Stimulated activated CD8-positive, alpha-beta memory T cell treated with anti-CD3 and anti-CD28 coated beads, Interleukin-7, amount 100 ng/mL, for 4 hours (primary cell): ENCODE data around the gene ATRAID.
"Not testable (repeated sequence)": the region's sequence is repeated elsewhere in the genome, so short reads cannot be mapped to it uniquely, and the experiment has no call there.

Experiments used
- DNase-seq, 2 donors: peaks; one replicate each; pipeline ENCODE4 v3.0.0-alpha.2; 2020; ENCODE audit warnings: low read depth in 2 of 2

Gene ATRAID, protein sequence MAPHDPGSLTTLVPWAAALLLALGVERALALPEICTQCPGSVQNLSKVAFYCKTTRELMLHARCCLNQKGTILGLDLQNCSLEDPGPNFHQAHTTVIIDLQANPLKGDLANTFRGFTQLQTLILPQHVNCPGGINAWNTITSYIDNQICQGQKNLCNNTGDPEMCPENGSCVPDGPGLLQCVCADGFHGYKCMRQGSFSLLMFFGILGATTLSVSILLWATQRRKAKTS

GRCh38 chr2:27211943-27212625 is at the start of gene ATRAID, which contains the start of gene SLC5A6:
Gene ATRAID, plus strand, starts transcription at chr2:27212041. Its CDS starts 328 bp downstream, at chr2:27212369.
Gene SLC5A6, minus strand, starts transcription at chr2:27212268. Its CDS starts 4,618 bp downstream, at chr2:27207650.
- peak; percentile 65 to 88 for DNase-seq

GRCh38 chr2:27162151-27163121 is 49.4 kb upstream of the ATRAID start:
- no peak for DNase-seq

DNA sequence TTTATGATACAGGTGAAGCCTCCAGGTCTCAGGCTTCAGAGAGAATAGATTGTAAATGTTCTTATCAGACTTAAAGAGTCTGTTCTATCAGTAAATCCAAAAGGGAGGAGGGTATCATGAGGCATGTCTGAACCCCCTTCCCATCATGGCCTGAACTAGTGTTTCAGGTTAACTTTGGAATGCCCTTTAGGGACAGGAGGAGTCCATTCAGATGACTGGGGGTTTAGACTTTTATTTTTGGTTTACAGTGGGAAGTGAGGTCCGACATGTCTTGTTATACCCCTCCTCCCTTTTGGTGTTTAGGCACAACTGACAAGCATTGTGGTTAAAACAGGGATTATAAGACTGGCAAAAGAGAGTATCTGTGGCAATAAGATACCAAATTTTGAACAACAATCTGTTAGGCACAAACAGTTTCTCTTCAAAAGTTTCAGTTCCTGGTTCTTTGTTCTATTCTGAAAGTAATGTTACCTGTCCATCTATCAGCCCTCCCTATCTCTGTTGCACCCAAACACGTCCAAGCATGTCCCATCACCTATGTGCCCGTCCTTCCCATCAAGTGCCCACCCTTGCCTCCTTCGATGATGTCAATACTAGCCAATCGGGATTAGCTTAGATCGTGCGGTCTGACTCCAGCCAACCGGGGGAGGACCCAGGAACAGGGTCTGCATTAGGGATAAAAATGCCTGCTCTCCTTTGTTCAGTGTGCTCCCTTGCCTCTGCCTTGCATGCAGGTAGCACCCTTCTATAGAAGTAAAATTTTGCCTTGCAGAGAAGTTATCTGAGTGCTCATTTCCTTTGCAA is 46.7 kb upstream of the ATRAID start:
- no peak for DNase-seq

DNA sequence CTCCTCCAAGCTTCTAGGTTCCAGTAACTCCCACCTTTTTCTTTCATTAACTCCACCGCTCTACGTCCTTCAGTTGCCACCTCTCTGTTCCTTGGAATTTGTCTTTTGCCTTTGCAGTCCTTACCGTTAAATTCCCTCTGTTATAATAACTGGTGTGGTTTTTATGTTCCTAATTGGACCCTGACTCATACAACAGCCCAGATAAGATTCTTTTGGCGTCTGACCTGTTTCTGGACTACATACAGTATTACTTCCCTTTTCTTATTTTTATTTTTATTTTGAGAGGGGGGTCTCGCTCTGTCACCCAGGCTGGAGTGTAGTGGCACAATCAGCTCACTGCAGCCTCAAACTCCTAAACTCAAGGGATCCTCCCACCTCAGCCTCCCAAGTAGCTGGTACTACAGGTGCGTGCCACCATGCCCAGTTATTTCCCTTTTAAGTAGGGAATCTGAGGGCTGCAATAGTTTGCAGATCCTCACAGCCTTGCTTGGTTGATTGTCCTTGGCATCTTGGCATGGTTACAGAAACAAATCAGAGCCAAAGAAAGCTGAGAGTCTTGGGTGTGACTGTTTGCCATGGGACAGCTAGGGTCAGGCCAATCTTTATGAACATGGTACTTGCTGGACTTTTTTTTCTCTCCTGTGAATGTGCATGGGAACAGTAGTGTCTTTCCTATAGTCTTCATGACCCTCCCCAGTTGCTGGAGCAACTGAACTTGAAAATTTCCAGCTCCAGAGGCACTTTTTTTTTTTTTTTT is 41.1 kb upstream of the ATRAID start:
- no peak for DNase-seq

DNA sequence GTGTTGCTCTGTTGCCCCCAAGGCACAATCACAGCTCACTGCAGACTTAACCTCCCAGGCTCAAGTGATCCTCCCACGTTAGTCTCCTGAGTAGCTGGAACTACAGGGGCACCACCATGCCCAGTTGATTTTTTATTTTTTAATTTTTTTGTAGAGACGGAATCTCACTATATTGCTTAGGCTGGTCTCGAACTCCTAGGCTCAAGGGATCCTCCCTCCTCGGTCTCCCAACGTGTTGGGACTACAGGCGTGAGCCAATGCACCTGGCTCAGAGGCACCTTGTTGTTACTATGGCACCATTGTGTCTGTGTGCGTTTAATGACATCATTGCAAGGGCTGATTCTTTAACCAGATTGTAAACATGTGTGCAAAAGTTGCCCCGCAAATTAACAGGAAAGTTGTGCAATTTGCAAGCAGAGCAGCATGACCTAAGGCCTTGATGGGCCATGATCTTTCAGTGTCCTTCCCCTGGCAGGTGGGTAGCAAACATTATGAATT is 40.4 kb upstream of the ATRAID start:
- DNase-seq: no peak

DNA sequence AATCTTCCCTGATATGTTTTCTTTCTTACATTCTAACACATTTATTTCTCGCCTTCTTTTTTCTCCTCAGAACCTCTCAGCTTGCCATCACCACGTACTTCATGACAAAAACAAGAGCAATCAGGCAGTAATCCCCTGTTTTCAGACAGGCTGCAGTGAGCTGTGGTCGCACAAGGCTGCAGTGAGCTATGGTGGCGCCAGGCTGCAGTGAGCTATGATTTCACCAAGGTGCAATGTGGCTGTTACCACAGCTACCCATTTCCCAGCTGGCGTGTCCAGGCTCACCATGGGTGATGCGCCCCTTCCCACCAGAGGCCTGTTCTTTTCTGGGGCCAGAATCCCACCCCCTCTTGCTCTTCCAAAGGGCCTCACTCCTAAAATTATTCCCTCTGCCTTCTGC is 37.2 kb upstream of the ATRAID start:
- DNase-seq: no peak

DNA sequence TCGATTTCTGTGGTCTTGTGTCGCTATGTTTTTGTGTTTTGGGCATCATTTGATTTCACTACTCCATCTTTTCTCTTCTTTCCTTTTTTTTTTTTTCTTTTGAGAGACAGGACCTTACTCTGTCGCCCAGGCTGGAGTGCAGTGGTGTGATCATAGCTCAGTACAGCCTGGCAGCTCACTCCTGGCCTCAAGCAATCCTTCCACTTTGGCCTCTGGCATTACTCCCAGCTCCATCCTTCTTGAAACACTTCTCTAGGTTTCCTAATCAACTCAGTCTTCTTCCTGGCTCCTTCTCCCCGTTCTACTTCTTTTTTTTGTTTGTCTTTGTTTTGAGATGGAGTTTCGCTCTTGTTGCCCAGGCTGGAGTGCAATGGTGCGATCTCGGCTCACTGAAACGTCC is 36.5 kb upstream of the ATRAID start:
- no peak for DNase-seq

GRCh38 chr2:27175781-27176180 is 36.1 kb upstream of the ATRAID start:
- not testable (repeated sequence) for DNase-seq

GRCh38 chr2:27177441-27178351 is 34.1 kb upstream of the ATRAID start:
- no peak for DNase-seq

DNA sequence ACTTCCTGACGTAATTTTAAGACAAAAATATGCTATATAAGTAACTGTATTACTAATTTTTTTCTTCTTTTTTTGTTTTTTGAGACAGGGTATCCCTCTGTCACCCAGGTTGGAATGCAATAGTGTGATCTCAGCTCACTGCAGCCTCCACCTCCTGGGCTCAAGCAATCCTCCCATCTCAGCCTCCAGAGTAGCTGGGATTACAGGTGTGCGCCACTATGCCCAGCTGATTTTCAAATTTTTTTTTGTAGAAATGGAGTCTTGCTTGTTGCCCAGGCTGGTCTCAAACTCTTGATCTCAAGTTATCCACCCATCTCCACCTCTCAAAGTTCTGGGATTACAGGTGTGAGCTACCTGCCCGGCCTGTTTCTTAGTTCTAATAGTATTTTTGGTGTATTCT is 33.4 kb upstream of the ATRAID start:
- DNase-seq: no peak

DNA sequence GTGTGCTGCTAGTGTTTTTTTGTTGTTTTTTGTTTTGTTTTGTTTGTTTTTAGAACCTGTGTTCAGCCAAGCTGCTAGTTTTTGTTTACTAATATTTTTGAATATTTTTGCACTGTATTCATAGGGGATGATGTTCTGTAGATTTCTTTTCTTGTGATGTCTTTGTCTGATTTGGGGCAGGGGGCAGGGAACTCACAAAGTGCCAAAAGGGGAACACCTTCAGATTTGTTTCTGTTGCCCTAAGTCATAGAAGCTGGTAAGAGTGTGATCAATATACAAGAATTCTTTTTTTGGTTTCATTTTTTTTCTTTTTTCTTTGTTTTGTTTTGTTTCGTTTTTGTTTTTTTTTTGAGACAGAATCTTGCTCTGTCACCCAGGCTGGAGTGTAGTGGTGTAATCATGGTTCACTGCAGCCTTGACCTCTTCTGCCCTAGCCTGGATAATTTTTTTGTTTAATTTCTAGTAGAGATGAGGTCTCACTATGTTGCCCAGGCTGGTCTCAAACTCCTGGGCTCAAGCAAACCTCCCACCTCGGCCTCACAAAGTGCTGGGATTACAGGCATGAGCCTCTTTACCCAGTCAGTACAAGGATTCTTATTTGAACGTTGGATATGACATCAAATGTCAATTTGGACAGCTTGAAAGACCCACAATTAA is 32.4 kb upstream of the ATRAID start:
- no peak for DNase-seq

- no peak for DNase-seq
Observed at GRCh38 chr2:27182346-27182745, 29.5 kb upstream of the ATRAID start.

GRCh38 chr2:27184115-27184514 is 27.7 kb upstream of the ATRAID start:
- no peak for DNase-seq

GRCh38 chr2:27185331-27186026 is 26.4 kb upstream of the ATRAID start:
- no peak for DNase-seq

DNA sequence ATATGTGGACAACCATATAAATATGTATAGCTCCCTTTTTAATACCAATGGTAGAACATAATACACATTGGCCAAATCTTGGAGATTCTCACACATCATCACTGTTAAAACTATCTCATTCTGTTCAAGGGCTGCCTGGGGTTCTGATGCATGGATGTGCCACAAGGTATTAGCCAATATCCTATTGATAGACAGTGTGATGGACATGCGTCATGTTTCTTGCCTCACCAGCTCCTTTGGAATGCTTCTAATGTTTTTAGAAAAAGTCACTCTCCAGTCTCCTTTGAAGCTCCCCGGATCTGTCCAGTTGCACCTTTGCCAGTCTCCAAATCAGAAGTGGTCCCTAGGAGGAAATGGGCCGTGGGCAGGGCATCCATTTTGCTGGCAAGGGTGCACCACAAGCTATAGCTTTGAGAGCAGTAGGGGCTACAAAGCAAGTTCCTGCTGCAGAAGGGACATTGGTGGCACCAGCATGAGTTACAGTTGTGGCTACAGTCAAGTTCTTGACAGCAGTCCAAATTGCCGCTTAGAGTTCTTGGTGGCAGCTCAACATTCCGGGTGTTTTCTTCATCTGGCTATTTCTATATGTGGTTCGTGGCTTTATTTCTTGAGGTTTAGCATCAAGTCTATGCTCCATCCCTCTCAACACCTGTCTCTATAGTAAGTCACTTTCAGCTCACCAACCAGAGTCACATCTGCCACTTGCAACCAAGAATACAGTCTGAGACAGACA is 25.1 kb upstream of the ATRAID start:
- DNase-seq: no peak

GRCh38 chr2:27189989-27190388 is 21.9 kb upstream of the ATRAID start:
- no peak for DNase-seq

DNA sequence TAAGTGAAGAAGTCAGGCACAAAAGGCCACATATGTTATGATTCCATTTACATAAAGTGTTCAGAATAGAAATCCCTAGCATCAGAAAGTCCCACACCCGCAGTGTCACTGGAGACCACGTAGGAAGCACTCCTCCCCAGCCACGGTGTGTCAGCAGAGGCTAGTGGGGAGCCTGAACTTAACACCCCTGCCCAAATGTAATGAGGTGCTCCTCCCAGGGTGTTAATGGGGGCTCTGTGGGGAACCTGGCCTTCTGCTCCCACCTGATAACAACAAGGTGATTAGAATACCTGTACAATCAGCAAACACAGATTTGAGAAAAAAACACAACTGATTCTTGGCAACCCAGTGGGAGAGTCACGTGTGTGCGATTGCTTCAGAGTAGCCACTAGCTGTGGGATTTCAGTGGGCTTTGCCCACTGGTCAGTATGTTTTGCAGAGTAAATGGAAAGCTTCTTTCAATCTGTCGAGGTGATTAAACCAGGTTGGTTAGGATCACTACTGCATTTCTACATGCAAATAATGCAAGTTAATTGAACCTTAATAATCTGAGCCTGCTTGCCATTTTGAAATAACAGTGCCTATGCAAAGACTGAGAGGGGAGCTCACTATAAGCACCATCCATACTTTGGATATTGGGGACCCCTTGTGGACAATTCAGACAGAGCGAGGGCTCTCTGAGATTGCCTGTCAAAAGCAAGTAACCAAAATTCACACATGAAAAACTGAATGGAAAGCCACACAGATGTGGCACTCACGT is 20.6 kb upstream of the ATRAID start:
- DNase-seq: no peak
